ENCODE measurements around the gene BLMH. TPM values are rescaled to one million over a fixed set of nuclear protein-coding genes. Genes with fewer than 3 reads are reported as not detected.

BLMH gene
- total RNA-seq, 1 experiment from 2014 or later: 51.2 TPM

- TF ChIP-seq REST (IDR thresholded peaks at IDR 0.05; ENCODE audit: low read depth) (no peak), CBX3 (IDR thresholded peaks at IDR 0.05; ENCODE audit: low read depth) (no peak), JUND (IDR thresholded peaks at IDR 0.05) (no peak), EGR1 (IDR thresholded peaks at IDR 0.05; ENCODE audit: low read depth) (no peak), MAX (IDR thresholded peaks at IDR 0.05) (no peak)
These were observed 26.4 kb upstream of the BLMH start (continued) for GRCh38 chr17:30318155-30318554.

- no peaks in the 10 kb centered on the region for H3K79me2 ChIP-seq (ENCODE audit: insufficient read depth, low read length)
- no peaks in the 10 kb centered on the region for H3K9me2 ChIP-seq (ENCODE audit: insufficient read depth)
- no peaks in the 10 kb centered on the region for H3K36me3 ChIP-seq (ENCODE audit: control insufficient read depth in 1 of 2, insufficient read depth in 2 of 2, low read length in 2 of 2)
- TF ChIP-seq RAD21 (IDR thresholded peaks at IDR 0.05; ENCODE audit: low read depth) (no peak), EZH2 (IDR thresholded peaks at IDR 0.05) (no peak), SIN3A (IDR thresholded peaks at IDR 0.05; ENCODE audit: low read depth) (no peak), SRF (IDR thresholded peaks at IDR 0.05; ENCODE audit: low read depth) (no peak), POLR2A (IDR thresholded peaks at IDR 0.05; ENCODE audit: borderline replicate concordance, extremely low read depth, insufficient read depth, insufficient read length) (no peak), CBX3 (IDR thresholded peaks at IDR 0.05; ENCODE audit: low read depth) (no peak), POLR2AphosphoS5 (IDR thresholded peaks at IDR 0.05; ENCODE audit: low read depth, low read length) (no peak), EGR1 (IDR thresholded peaks at IDR 0.05; ENCODE audit: low read depth) (no peak), TCF7L2 (IDR thresholded peaks at IDR 0.05; ENCODE audit: borderline replicate concordance, extremely low read depth, insufficient read depth, insufficient read length) (no peak), CTCF (IDR thresholded peaks at IDR 0.05 in 2 of 3, conservative IDR thresholded peaks at IDR 0.05 in 1 of 3; ENCODE audit: borderline replicate concordance in 1 of 3, insufficient read depth in 1 of 3, low read depth in 2 of 3, low read length in 2 of 3) (no peak), SP1 (IDR thresholded peaks at IDR 0.05; ENCODE audit: low read depth) (no peak), ELF1 (IDR thresholded peaks at IDR 0.05; ENCODE audit: borderline replicate concordance, low read depth) (no peak), CEBPB (IDR thresholded peaks at IDR 0.05; ENCODE audit: low read depth) (no peak), FOSL1 (IDR thresholded peaks at IDR 0.05; ENCODE audit: low read depth) (no peak), ZFX (IDR thresholded peaks at IDR 0.05) (no peak), MAX (IDR thresholded peaks at IDR 0.05) (no peak)
- H2AFZ ChIP-seq (ENCODE audit: low read depth, low read length, poor library complexity, severe bottlenecking): no peak overlapping the region
- no peaks in the 10 kb centered on the region for H3K9me3 ChIP-seq (ENCODE audit: control insufficient read depth in 1 of 2, insufficient read depth in 1 of 2, low read depth in 1 of 2, low read length in 2 of 2)
- ChIA-PET CTCF (no interaction called here), POLR2A (no interaction called here), RAD21 (ENCODE audit: low non-redundant PET in 1 of 2, low total read pairs in 2 of 2, uncharacterized antibody in 2 of 2, unreplicated experiment in 2 of 2) (no interaction called here)
- no TSS peak for BruUV-seq (replicated peaks)
- intact Hi-C loops (cut with micrococcal nuclease): no loop called here
- no peaks in the 10 kb centered on the region for H3K4me1 ChIP-seq (ENCODE audit: control insufficient read depth in 1 of 2, insufficient read depth in 2 of 2, low read length in 2 of 2)
- no peak overlapping the region for H3K4me3 ChIP-seq (replicated peaks in 1 of 2; ENCODE audit: low read depth in 1 of 2, low read length in 2 of 2)
- DNase-seq (ENCODE audit: low read depth, low spot score) (no peak), ATAC-seq (no peak)
- H3K27ac ChIP-seq (ENCODE audit: low read depth, low read length): no peak overlapping the region
- H3K4me2 ChIP-seq (ENCODE audit: low read length): no peak overlapping the region
- H3K9ac ChIP-seq (ENCODE audit: low read length): no peak overlapping the region
- H3K27me3 ChIP-seq (ENCODE audit: insufficient read depth, low read length): peaks cover 6% of the 10 kb centered on the region; the same call in 1 of the 2 replicates
- H4K20me1 ChIP-seq (ENCODE audit: insufficient read depth): no peaks in the 10 kb centered on the region
These were observed 25.0 kb upstream of the BLMH start for GRCh38 chr17:30316736-30317135.
